Glomerular endothelial cell (primary cell): ENCODE results near the gene ACTR6. TPM values are rescaled to one million over a fixed set of nuclear protein-coding genes. Genes with fewer than 3 reads are reported as not detected.
"Not testable (repeated sequence)": the region's sequence is repeated elsewhere in the genome, so short reads cannot be mapped to it uniquely, and the experiment has no call there.

Experiments
- DNase-seq: peaks from one replicate; pipeline ENCODE4 v3.0.0-alpha.2; 2011; ENCODE audit warnings: low read depth, low spot score; ENCODE audit errors: extremely low read depth
- total RNA-seq: library from RNA; depleted of rRNA; stranded (reverse); fragments of >200 nt; gene quantifications from 2 replicates; pipeline ENCODE4 v1.2.3, GENCODE V29; 2015

The ACTR6 gene
- 11.9 and 14.1 TPM in 2 replicates for total RNA-seq

- DNase-seq, result peak; percentile 90
Measured at GRCh38 chr12:100200463-100201181, at the start of gene ACTR6. TSS of gene ACTR6 (plus strand) at chr12:100200815. CDS start at chr12:100200852, 37 bp downstream.

- no peak for DNase-seq
Measured at GRCh38 chr12:100151769-100152168, 48.8 kb upstream of the ACTR6 start.

- no peak for DNase-seq
Measured at GRCh38 chr12:100153131-100153530, 47.5 kb upstream of the ACTR6 start.

GRCh38 chr12:100154474-100155247, 46.0 kb upstream of the ACTR6 start:
- DNase-seq, result no peak

- DNase-seq, result no peak
Measured at GRCh38 chr12:100156731-100157426, 43.7 kb upstream of the ACTR6 start.

GRCh38 chr12:100157427-100157821, 43.2 kb upstream of the ACTR6 start:
- DNase-seq, result no peak

- DNase-seq, result no peak
Measured at GRCh38 chr12:100158535-100158934, 42.1 kb upstream of the ACTR6 start.

- no peak for DNase-seq
Measured at GRCh38 chr12:100159391-100160104, 41.1 kb upstream of the ACTR6 start.

- DNase-seq, result no peak
Measured at GRCh38 chr12:100163416-100164152, 37.0 kb upstream of the ACTR6 start.

GRCh38 chr12:100164153-100164704, 36.4 kb upstream of the ACTR6 start:
- DNase-seq, result no peak

GRCh38 chr12:100165356-100165755, 35.3 kb upstream of the ACTR6 start:
- DNase-seq, result no peak

GRCh38 chr12:100166232-100166631, 34.4 kb upstream of the ACTR6 start:
- no peak for DNase-seq

GRCh38 chr12:100168562-100168961, 32.1 kb upstream of the ACTR6 start:
- DNase-seq, result no peak

GRCh38 chr12:100169345-100169744, 31.3 kb upstream of the ACTR6 start:
- no peak for DNase-seq

GRCh38 chr12:100170313-100170858, 30.2 kb upstream of the ACTR6 start:
- DNase-seq, result no peak

GRCh38 chr12:100171248-100171647, 29.4 kb upstream of the ACTR6 start:
- no peak for DNase-seq

GRCh38 chr12:100173111-100173510, 27.5 kb upstream of the ACTR6 start:
- DNase-seq, result no peak

GRCh38 chr12:100174495-100174894, 26.1 kb upstream of the ACTR6 start:
- DNase-seq, result no peak

GRCh38 chr12:100176493-100176892, 24.1 kb upstream of the ACTR6 start:
- not testable (repeated sequence) for DNase-seq

- no peak for DNase-seq
Measured at GRCh38 chr12:100179252-100179651, 21.4 kb upstream of the ACTR6 start.
